ENCODE data around the gene RASA2. TPM values are rescaled to one million over a fixed set of nuclear protein-coding genes. Genes with fewer than 3 reads are reported as not detected.

Gene RASA2
- total and polyA plus RNA-seq, 2 of the 4 experiments (the other 2 are of a cell fraction), result 6.1 to 14.0 TPM

- H2BK5ac ChIP-seq (ENCODE audit: low read depth, low read length, poor library complexity, severe bottlenecking), result no peak overlapping the region
- no peaks in the 10 kb centered on the region; a peak in 1 of 4 replicates for H3K79me1 ChIP-seq (ENCODE audit: low read depth in 1 of 2, low read length in 2 of 2)
- H4K91ac ChIP-seq (ENCODE audit: insufficient read depth, low read depth, low read length), result no peak overlapping the region
- H3K23ac ChIP-seq (ENCODE audit: low read depth, low read length), result no peak overlapping the region
- in situ Hi-C loops (cut with MboI; ENCODE audit: low sequenced_read_pairs) (no loop called here), intact Hi-C loops (cut with micrococcal nuclease) (loop anchor here (10.0 kb wide), 1 partner anchor 265 kb away; the partner anchor contains the start of gene RNF7), dilution Hi-C loops (cut with HindIII; ENCODE audit: low sequenced_read_pairs, unreplicated experiment) (no loop called here)
- H3K9me1 ChIP-seq (ENCODE audit: insufficient read depth, low read length), result peaks cover 10% of the 10 kb centered on the region
- H4K20me1 ChIP-seq (ENCODE audit: insufficient read depth, low read length), result no peaks in the 10 kb centered on the region
- no peak overlapping the region for H2AK5ac ChIP-seq (ENCODE audit: low read depth, low read length)
- TF ChIP-seq BHLHE40 (IDR thresholded peaks at IDR 0.05; ENCODE audit: low read depth, low read length), result no peak
- no peak for TF ChIP-seq FOS (IDR thresholded peaks at IDR 0.05; ENCODE audit: low read depth, low read length)
- TF ChIP-seq RFX5 (IDR thresholded peaks at IDR 0.05; ENCODE audit: low read depth, low read length), result no peak
- TF ChIP-seq MXI1 (IDR thresholded peaks at IDR 0.05; ENCODE audit: borderline replicate concordance, low read depth, low read length), result no peak
- H3K18ac ChIP-seq (ENCODE audit: low read depth, low read length), result no peak overlapping the region
- H3K4me3 ChIP-seq (ENCODE audit: insufficient read depth, low read depth, low read length), result no peak overlapping the region
- ChIA-PET CTCF (no interaction called here), POLR2A (ENCODE audit: unreplicated experiment) (no interaction called here)
- no peak overlapping the region for H3K4me2 ChIP-seq (ENCODE audit: low read depth, low read length)
- H3K56ac ChIP-seq (ENCODE audit: extremely low read depth, insufficient read depth, low read length), result no peak overlapping the region
- no peak overlapping the region for H3K4ac ChIP-seq (ENCODE audit: low read depth, low read length)
- no peak overlapping the region for H4K5ac ChIP-seq (ENCODE audit: low read depth, low read length)
- H3K9me3 ChIP-seq (ENCODE audit: control insufficient read depth, insufficient read depth, low read length), result peaks cover 2% of the 10 kb centered on the region; the same call in 1 of the 2 replicates
- ATAC-seq (ENCODE audit: low read depth), result no peak
- no peak overlapping the region for H3K9ac ChIP-seq (ENCODE audit: low read depth, low read length)
- H2BK15ac ChIP-seq (ENCODE audit: low read depth, low read length), result no peak overlapping the region
- no peak overlapping the region for H3K27ac ChIP-seq (ENCODE audit: insufficient read depth, low read length)
- no peak overlapping the region for H4K8ac ChIP-seq (ENCODE audit: low read depth in 2 of 2, low read length in 2 of 2)
- H2AK9ac ChIP-seq (replicated peaks; ENCODE audit: low read depth, low read length, poor library complexity), result no peak overlapping the region
- peaks cover 3% of the 10 kb centered on the region; the same call in 1 of the 2 replicates for H3K4me1 ChIP-seq (ENCODE audit: control insufficient read depth, insufficient read depth, low read length)
- no peak overlapping the region for H2BK20ac ChIP-seq (ENCODE audit: low read depth, low read length)
- BruUV-seq (replicated peaks), result no TSS peak
- H3K27me3 ChIP-seq (ENCODE audit: control insufficient read depth, insufficient read depth, low read length), result no peaks in the 10 kb centered on the region
- no peak overlapping the region for H2AFZ ChIP-seq (replicated peaks; ENCODE audit: low read length, poor library complexity)
- peak; percentile 52 for DNase-seq
- no peak overlapping the region for H3K14ac ChIP-seq (replicated peaks; ENCODE audit: low read depth, low read length)
- H3K36me3 ChIP-seq (ENCODE audit: control insufficient read depth, insufficient read depth, low read length), result no peaks in the 10 kb centered on the region
- H2BK120ac ChIP-seq (ENCODE audit: low read depth, low read length), result no peak overlapping the region
These were observed 17.1 kb upstream of the RASA2 start for GRCh38 chr3:141469720-141470119.
